T follicular helper cell (primary cell): Measurements from ENCODE around the gene MRPS23.
"Not testable (repeated sequence)": the region's sequence is repeated elsewhere in the genome, so short reads cannot be mapped to it uniquely, and the experiment has no call there.

ENCODE experiments used
- DNase-seq: peaks from one replicate; pipeline ENCODE4 v3.0.0-alpha.2; 2020; ENCODE audit warnings: low read depth

Gene MRPS23

DNA sequence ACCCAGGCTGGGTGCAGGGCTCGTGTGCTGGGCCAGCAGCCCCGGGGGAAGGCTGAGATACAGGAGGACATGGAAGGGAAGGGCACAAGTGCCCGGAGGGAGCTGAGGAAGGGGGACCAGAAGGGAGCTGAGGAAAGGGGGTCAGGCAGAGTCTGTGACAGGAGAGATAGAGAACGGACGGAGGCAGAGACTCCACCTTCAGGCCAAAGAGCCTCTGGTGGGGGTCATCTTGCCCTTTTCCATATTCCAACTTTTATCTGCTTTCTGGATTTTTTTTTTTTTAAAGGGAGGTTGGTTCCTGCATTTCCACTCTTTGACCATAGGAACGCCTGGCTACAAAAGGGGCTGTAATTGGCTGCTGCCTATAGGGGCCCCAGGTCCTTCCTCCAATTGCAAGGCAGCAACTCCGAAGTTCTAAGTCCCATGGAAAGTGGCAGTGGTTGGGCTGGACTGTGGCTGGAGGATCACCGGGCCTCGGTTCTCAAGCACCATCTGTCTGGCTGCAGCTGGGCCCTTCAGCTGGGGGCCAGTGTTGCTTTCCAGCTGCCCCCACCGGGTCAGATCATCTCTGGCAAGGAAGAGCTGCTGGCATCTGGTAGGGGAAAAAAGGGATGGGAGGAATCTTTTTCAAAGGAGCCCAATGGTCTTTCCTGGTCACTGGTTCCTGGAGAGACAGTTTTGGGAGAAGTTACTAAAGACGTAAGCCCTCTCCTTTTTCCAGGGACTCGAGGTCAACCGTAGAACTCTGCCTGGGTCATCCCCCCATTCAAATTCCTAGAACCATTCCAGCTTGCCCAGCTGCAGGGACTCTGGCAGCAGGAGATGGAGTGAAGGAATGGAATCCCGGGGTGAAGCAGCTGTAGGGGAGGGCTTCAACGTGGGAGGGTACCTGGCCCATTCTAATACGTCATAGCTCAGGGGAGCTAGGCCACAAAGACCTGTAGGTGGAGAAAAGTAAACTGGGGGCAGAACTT, 13.1 kb upstream of the MRPS23 start:
- DNase-seq = no peak

DNA sequence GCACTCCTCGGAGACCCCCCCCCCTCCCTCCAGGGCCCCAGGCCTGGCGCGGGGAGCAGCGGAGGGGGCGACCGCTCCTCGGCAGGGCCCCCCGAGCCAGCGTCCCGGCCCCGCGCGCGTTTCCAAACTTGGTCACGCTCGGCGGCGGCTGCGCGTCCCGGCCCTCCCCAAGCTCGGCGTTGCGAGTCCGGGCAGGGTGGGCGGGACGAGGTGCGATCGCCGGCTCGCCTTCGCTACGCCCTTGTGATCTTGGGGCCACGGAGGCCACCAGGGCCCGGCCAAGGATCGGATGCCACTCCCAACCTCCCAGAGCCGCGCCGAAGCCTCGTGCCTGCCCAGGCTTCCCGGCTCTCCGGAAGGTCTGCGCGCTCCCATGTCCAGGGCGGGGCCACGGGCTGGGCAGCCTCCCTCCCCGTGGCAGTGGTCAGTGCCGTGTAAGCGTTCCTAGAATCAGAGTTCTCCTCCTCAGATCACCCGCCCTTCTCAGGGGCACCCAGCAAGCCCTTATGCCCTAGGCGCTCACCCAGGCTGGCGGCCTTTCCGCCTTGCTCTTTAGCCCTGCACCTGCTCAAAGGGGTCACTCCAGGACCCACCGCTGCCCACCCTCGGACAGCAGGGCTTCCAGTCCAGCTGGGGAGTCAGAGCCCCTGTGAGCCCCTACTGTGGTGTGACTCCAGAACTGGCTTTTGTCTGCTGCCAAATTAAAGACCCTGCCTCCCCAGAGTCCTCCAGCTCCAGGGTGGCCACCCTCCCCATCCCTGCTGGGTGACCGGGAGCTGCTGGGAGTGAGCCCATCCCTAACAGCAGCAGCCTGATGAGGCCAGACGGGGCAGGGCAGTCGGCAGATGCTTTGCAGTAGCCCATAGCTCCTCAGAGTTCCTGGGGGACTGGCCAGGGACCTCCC, 12.2 kb upstream of the MRPS23 start:
- no peak for DNase-seq

DNA sequence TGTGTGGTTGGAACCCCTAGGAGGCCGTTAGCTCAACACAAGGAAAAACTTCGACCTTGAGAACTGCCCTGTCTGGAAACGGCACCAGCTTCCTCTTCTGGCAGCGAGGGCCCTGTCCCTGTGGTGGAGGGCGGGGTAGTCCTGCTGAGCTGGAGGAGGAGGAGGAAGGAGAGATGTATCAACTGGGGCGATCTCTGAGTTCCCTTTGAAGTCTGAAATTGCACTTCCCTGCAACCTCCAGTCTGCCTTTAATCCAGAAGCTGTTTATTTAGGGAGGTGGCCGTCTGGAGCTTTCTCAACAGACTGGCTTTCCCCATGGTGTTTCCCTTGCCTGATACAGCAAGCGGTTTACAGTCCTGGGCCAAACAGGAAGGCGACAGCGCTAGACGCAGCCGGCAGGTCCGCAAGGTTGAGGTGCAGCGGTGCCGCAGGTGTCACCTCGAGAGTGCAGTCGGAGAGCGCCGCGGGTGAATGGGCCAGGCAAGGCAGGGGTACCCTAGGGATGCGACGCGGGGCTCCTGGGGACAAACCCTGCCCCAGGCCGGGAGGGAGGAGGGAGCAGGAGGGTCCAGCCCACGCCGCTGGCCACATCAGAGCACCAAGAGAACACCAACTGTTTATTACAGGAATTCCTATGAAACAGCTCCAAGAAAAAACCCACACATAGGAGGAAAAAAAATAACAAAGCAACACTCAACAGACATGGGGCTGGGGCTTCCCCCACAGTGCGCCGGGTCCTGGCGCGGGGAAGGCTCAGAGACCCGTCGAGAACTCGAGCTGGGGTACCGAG, 11.4 kb upstream of the MRPS23 start:
- no peak for DNase-seq

DNA sequence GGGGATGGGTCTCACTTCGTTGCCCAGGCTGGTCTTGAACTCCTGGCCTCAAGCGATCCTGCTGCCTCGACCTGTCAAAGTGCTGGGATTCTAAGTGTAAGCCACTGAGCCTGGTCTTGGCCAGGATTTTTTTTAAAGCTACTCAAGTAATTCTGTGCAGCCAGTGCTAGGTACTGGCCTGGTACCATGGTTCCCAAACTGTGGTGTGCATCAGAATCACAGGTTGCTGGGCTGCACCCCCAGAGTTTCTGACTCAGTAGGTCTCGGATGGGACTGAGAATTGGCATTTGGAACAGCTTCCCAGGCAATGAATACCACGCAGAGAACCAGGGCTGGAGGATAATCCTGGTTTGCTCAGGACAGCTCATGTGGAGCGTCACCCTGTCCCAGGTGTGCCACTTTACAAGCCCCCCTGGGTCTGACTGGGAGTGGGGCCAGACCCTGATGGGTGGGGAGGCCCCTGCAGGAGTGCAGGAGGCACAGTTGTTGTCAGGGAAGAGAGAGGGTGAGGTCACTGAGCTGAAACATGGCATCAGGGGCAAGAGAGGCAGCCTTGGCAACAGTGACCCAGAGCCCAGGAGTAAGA, 10.7 kb upstream of the MRPS23 start:
- no peak for DNase-seq

DNA sequence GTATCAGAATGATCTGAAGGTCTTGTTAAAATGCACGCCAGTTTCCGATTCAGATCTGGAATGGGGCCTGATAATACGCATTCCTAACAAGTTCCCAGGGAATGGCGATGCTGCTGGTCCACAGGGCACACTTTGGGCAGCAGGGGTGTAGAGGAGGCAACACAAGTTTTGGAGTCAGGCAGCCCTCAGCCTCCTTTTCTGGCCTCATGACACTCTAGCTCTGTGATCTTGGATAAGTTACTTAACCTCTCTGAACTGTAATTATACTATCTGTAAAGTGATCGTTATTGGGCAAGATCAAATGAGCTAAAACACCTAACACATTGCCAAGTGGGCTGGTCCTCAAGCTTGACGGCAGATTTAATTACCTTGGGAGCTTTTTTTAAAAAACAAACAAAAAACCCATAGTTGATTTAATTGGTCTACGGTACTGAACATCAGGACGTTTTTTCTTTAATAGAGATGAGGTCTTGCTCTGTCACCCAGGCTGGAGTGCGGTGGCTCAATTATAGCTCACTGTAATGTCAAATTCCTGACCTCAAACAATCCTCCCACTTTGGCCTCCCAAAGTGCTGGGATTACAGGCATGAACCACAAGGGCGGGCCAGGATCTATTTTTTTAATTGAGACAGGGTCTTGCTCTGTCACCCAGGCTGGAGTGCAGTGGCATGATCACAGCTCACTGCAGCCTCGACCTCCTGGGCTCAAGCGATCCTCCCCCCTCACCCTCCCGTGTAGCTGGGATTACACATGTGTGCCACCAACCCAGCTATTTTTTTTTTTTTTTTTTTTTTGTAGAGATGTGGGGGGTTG, 10.0 kb upstream of the MRPS23 start:
- no peak for DNase-seq

DNA sequence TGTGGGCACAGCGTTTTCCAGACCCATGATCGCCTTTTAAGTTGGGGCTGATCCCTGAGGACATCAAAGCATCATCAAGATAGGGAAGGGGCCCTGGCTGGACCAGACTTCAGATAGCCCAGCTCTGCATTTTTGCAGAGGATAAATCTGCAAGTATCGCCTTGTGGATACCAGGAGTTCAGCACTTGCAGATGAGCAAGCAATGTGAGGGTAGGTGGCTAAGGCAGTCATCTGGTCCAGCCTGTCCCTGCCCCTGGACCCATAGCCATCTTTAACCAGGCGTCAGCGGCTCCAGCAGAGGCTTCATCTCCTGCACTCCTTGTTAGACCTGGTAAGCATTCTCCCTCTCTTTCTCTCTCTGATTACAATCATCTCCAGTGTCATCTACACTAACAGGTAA, 9.0 kb upstream of the MRPS23 start:
- no peak for DNase-seq

DNA sequence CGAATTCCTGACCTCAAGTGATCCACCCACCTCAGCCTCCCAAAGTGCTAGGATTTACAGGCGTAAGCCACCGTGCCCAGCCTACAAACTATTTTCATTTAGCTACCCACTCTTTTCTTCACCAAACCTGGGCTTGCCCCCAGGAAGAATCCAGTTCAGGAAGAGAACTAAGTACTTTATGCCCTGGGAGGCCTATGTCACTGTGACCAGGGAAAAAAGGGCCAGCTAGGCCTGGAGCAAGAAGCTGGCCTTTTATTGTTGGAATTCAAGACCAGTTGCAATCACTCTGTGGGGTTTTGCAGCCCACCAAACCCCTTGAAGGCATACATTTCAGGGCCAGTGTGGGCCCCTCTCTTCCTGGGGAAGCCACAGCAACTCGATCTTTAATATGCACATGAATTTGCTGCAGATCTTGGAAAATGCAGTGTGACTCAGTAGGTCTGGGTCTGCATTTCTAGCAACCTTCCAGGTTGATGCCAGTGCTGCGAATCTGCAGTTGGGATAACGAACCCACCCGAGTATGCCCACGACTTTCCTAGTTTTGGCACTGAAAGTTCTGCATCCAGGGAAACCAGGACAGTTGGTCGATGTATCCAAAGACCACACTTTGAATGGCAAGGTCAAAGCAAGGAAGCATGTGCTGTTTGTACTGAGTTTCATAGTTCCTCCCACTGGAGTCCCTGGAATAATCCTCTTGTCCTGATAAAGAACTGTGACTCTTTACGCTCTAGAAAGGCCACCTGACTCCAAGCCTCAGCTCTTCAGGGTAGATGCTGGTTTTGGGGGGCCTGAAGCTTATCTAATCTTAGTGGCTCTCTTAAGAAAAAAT, 7.2 kb upstream of the MRPS23 start:
- no peak for DNase-seq

DNA sequence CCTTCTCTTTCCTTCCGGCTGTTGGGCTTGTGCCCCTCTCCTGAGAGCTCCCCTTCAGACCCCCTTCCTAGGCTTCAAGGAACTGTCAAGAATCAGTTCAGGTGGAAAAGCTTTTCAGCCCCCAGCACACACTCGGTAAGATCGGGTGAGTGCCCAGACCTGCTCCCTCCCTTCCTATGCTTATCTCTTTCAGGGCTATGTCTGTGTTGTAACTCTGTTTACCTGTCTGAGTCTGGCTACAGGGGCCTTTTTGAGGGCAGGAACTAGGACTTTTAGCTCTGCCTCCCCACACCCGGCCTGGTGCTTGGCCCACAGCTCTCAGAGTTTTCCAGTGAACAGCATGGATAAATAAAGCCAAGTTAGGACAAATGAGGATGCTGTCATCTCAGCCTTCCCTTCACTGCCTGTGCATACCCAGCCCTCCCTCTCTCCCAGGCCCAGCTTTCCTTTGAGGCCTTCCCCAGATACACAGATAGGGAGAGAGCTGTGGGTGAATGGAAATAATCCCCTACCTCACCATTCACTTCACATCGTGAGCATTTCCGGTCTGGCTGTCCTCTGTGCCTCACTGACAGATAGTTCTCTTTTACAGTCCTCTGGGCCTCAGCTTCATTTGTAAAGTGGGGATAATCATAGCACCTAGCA, 5.7 kb upstream of the MRPS23 start:
- DNase-seq = no peak

DNA sequence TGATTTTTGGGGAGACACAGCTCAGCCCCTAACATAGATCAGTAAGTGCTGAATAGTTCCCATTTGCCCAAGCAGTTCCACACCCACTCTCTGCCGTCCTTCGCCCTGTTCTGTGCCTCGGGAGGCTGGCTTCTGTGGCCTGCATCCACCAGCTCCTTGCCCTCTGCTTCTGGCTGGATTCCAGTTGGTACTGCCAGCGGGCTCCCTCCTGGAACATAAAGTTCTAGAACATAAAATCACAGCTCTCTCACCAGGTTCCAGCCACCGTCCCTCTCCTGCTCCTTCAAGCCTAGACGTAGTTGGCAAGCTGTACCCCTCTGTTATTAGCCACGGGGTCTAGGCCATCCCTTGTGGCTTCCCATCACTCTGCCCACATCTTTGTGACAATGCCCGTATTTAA, 3.9 kb upstream of the MRPS23 start:
- no peak for DNase-seq

DNA sequence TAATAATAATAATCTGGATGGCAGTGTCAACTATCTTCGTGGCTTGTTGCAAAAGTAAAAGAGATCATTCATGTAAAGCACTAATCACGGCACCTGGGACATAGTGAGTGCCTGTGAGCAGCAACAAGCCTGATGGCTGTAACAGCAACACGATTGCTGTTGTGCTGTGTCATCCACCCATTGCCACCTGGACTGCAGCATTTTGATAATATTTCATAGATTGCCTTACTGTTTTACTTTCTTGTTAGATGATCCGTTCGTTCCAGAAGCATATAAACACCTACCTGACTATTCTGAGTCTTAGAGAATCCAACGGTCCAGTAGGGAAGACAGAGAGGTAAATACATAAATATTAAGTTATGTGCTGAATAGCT, 3.1 kb upstream of the MRPS23 start:
- DNase-seq = no peak

DNA sequence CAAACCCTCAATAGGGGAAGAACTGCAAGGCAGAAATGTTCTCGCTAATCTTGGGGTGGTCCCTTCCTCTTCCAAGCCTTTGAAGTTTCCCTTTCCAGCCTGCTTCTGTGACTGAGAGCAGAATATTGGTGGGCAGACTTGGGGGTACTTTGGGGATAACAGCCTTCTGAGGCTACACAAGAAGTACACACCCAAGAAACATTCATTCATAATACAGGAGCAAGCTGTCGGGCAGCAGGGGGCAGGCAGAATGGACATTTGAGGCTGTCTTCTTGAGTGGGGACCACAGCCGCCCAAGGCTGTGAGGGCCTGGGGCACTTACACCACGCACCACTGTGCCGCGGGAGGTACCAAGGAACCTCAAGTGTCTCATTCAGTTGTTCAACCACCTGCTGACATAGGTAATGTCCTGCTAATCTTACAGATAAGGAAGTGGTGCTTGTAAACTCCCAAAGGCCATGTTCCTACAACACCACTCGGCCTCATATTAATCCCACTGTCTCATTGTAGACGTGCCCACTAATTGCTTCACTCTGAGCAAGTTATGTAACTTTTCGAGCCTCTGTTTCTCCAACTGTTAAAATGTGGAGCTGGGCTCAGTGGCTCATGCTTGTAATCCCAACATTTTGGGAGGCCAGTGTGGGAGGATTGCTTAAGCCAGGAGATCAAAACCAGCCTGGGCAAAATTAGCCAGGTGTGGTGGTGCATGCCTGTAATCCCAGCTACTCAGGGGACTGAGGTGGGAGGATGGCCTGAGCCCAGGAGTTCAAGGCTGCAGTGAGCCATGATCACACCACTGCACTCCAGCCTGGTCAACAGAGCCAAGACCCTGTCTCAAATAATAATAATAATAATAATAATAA, 2.5 kb upstream of the MRPS23 start:
- no peak for DNase-seq

DNA sequence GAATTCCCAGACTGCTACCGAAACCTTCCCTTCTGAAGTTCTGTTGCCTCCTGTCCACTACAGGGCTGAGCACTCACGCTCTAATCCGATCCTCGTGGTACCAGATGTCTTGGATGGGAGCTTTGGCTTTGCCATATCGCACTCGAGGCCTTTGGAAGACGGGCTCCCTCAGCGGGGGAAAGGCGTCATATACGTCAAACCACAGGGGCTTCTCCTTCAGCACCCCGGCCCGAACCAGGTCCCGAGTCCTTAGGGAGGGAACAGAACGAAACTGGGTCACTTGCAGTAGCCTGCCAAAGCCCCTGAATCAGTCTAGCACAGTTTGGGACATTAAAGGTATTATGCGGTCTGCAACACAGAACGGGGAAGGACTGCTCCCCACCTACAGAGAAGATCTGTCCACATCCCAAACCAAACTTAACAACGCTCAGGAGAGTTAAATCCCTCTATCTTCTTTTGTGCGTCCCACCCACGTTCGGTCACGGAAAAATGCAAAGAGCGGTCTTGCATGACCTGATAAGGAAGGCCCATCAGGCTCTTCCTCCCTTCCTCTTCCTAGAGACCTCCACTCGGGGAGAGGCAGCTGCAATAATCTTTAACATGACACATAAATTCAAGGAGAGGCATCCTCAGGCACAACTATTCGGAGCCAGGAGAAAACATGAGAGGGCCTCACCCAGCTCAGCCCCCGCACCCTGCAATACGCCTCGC, 526 bp downstream of the MRPS23 start:
- DNase-seq = no peak

DNA sequence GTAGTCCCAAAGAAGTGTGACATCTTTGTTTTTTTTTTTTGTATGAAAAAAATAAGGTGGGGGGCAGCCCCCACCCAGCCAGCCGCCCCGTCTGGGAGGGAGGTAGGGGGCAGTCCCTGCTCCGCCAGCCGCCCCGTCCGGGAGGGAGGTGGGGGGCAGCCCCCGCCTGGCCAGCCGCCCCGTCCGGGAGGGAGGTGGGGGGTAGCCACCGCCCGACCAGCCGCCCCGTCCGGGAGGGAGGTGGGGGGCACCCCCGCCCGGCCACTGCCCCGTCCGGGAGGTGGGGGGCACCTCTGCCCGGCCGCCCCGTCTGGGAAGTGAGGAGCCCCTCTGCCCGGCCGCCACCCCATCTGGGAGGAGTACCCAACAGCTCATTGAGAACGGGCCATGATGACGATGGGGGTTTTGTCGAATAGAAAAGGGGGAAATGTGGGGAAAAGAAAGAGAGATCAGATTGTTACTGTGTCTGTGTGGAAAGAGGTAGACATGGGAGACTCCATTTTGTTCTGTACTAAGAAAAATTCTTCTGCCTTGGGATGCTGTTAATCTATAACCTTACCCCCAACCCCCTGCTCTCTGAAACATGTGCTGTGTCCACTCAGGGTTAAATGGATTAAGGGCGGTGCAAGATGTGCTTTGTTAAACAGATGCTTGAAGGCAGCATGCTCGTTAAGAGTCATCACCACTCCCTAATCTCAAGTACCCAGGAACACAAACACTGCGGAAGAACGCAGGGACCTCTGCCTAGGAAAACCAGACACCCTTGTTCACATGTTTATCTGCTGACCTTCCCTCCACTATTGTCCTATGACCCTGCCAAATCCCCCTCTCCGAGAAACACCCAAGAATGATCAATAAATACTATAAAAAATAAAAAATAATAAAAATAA, 3.5 kb downstream of the MRPS23 start:
- DNase-seq = not testable (repeated sequence)

DNA sequence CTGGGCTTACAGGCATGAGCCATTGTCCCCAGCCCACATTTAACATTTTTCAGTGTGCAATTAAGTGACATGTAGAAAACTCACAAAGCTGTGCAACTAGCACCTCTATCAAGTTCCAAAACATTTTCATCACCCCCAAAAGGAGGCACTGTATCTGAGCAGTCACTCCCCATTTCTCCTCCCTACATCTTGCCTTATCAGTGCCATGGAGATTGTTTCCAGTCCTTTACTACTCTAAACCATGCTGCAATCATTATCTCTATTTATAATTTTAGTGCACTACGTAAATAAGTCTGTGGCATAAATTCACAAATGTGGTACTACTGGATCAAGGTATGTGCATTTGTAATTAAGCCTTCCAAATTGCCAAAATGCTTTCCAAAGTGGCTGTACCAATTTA, 7.6 kb downstream of the MRPS23 start:
- no peak for DNase-seq

DNA sequence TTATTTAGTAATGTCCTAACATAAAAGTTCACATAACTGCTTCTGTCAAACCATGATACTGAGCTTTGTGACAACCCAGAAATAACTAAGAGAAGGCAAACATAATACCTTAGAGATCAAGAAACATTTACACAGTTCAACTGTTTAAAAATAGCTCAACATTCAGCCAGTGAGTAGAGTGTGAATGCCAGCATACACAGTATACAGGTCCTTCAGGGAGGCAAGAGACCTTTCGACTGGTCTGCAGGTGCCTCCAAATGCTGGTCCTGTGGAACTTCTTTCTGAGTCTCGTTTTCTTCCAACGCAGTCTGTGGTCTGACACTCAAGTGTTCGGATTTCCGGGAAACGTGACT, 10.3 kb downstream of the MRPS23 start:
- no peak for DNase-seq

DNA sequence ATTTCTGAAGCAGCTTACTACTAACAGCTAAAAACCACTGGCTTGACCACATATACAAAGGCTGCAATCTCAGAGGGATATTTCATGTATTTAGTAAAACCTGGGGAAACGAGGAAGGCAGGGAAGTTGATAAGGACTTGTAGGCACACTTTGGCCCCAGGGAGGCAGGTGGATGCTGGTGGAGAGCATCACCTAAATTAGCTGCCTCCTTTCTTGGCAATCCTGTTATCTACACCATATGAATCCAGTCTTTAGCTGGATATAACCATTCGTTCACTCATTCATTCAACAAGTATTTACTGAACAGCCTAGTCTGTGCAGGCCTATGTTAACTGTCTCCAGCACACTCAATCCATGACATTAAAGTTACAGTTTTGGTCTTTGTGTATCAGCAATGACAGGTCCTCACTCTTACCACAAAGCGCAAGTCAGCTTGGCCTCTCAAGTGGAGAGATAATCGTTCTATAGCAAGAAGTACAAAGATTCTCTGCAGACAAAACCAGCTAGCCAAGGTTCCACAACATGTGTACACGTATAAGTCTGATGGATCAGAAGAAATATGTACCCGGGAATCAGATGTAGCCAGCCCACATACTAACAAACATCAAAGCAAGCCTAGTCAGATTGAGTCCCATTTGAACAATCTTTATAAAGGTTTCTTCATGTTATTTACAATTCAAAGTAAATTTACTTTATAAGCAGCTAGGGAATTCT, 10.8 kb downstream of the MRPS23 start:
- DNase-seq = no peak
